NT2/D1 (cell line): ENCODE results near the gene FMO4.

Source experiments
- SUZ12 ChIP-seq: IDR thresholded peaks from 2 replicates; pipeline ENCODE4 v1.6.1; 2011; ENCODE audit not compliant: insufficient read length, insufficient read depth; ENCODE audit errors: extremely low read depth
- YY1 ChIP-seq: IDR thresholded peaks from 2 replicates; pipeline ENCODE4 v1.6.1; 2011; ENCODE audit not compliant: insufficient read length, insufficient read depth
- ZNF274 ChIP-seq: IDR thresholded peaks from 2 replicates; pipeline ENCODE4 v1.6.1; 2011; ENCODE audit warnings: mild to moderate bottlenecking, low read depth, low read length

- no peak for TF ChIP-seq ZNF274
- TF ChIP-seq SUZ12: no peak
- TF ChIP-seq YY1: no peak
Observed at GRCh38 chr1:171366085-171366484, 52.1 kb downstream of the FMO4 start.
